HepG2 (cell line): Measurements from ENCODE around the gene NES. TPM values are rescaled to one million over a fixed set of nuclear protein-coding genes. Genes with fewer than 3 reads are reported as not detected.
A peak's percentile ranks its signal among the peaks of the same experiment; 100 is the strongest.

ENCODE experiments used
- ATAC-seq: fragments of 200-7000 bp; cut with Tn5 transposase; 3 replicates; pipeline ENCODE4 v1.9.1; 2020; ENCODE audit warnings: mild to moderate bottlenecking, moderate library complexity
- BruUV-seq: library from RNA; stranded (reverse); fragments of 400-500 nt; replicated peaks from 2 replicates; lab custom pipeline; 2021; lab: Mats Ljungman, UMichigan
- CTCF ChIA-PET: fragments of 300-600 bp; formaldehyde crosslinking; extraction: SDS; loops from one replicate; lab custom pipeline; 2021; ENCODE audit warnings: low total read pairs, inconsistent platforms, low intra/inter-chr PET ratio; lab: Yijun Ruan, JAX
- POLR2A ChIA-PET: fragments of 350-600 bp; sonication (Branson Sonifier 250); formaldehyde crosslinking; loops from one replicate; lab custom pipeline; 2020; ENCODE audit warnings: antibody characterized with exemption, inconsistent platforms; lab: Yijun Ruan, JAX
- DNase-seq: peaks from one replicate; pipeline ENCODE4 v3.0.0-alpha.2; 2015; ENCODE audit warnings: low spot score
- FAIRE-seq: peaks from 3 replicates; lab custom pipeline; 2011; peaks lifted over from hg19 to GRCh38; lab: Jason Lieb, UNC
- H2AFZ ChIP-seq: one replicate; pipeline ENCODE4 v1.6.1; 2011; ENCODE audit warnings: low read length, inconsistent platforms
- H3K27ac ChIP-seq: fragments of 300-600 bp; 3 replicates; pipeline ENCODE4 v1.8.0; 2011; ENCODE audit warnings: mixed run types, mild to moderate bottlenecking, mixed read lengths, low read length, inconsistent platforms; ENCODE audit not compliant: insufficient read depth; ENCODE audit errors: extremely low read length
- H3K27me3 ChIP-seq, 2 experiments: fragments of 200-600 bp in 1 of 2; 2 replicates in 1 of 2; 3 replicates in 1 of 2; pipeline versions ENCODE4 v1.6.0 to v1.8.0; 2011; ENCODE audit warnings: low read length in 2 of 2, mild to moderate bottlenecking in 2 of 2, moderate library complexity in 2 of 2, inconsistent platforms in 1 of 2; ENCODE audit not compliant: insufficient read depth in 2 of 2, control insufficient read depth in 1 of 2
- H3K36me3 ChIP-seq, 2 experiments: fragments of 200-600 bp in 1 of 2; replicated peaks in 1 of 2; 2 replicates in 1 of 2; 3 replicates in 1 of 2; pipeline versions ENCODE4 v1.5.1 to v1.8.0; 2011; ENCODE audit warnings: low read length in 2 of 2, inconsistent platforms in 1 of 2; ENCODE audit not compliant: insufficient read depth in 2 of 2, control insufficient read depth in 1 of 2
- H3K4me1 ChIP-seq: 2 replicates; pipeline ENCODE4 v1.5.1; 2012; ENCODE audit warnings: low read length, inconsistent platforms; ENCODE audit not compliant: insufficient read depth
- H3K4me2 ChIP-seq: 2 replicates; pipeline ENCODE4 v1.6.0; 2011; ENCODE audit warnings: low read depth, low read length, inconsistent platforms
- H3K4me3 ChIP-seq, 3 experiments: fragments of 200-600 bp in 1 of 3; sonication (generic), shearing (Covaris generic) in 1 of 3; replicated peaks in 1 of 3; 2 replicates each; pipeline ENCODE4 v1.5.1; 2011 to 2016; ENCODE audit warnings: low read length in 3 of 3, inconsistent platforms in 2 of 3, low read depth in 2 of 3, mild to moderate bottlenecking in 2 of 3, control low read depth in 1 of 3, mixed read lengths in 1 of 3; ENCODE audit not compliant: insufficient read depth in 1 of 3
- H3K79me2 ChIP-seq: one replicate; pipeline ENCODE4 v1.6.1; 2011; ENCODE audit warnings: low read length, inconsistent platforms; ENCODE audit not compliant: insufficient read depth
- H3K9ac ChIP-seq: 2 replicates; pipeline ENCODE4 v1.6.0; 2011; ENCODE audit warnings: mild to moderate bottlenecking, low read depth, low read length, inconsistent platforms; ENCODE audit not compliant: insufficient read depth
- H3K9me3 ChIP-seq: 2 replicates; pipeline ENCODE4 v1.5.1; 2012; ENCODE audit warnings: mild to moderate bottlenecking, low read length
- H4K20me1 ChIP-seq: 2 replicates; pipeline ENCODE4 v1.6.0; 2011; ENCODE audit warnings: inconsistent platforms, mild to moderate bottlenecking, low read length, moderate library complexity; ENCODE audit not compliant: insufficient read depth
- MED13 ChIP-seq: sonication (generic); formaldehyde crosslinking; IDR thresholded peaks from 2 replicates; pipeline ENCODE4 v1.5.0; 2020; ENCODE audit warnings: missing genetic modification reagents
- NKX3-1 ChIP-seq: sonication (generic); formaldehyde crosslinking; IDR thresholded peaks from 2 replicates; pipeline ENCODE4 v1.5.0; 2020; ENCODE audit warnings: missing genetic modification reagents
- RAD21 ChIP-seq: fragments of 450-650 bp; formaldehyde crosslinking; IDR thresholded peaks from 2 replicates; pipeline ENCODE4 v1.5.0; 2020; ENCODE audit warnings: mild to moderate bottlenecking
- RXRB ChIP-seq: IDR thresholded peaks from 2 replicates; pipeline ENCODE4 v1.6.1; 2016; ENCODE audit warnings: borderline replicate concordance, missing genetic modification reagents, missing compliant biosample characterization
- SAP130 ChIP-seq: IDR thresholded peaks from 2 replicates; pipeline ENCODE4 v1.6.1; 2016; ENCODE audit warnings: low read depth
- TFDP2 ChIP-seq: sonication (generic); formaldehyde crosslinking; IDR thresholded peaks from 2 replicates; pipeline ENCODE4 v1.4.0; 2020; ENCODE audit warnings: missing genetic modification reagents
- ZBTB20 ChIP-seq: sonication (generic); formaldehyde crosslinking; IDR thresholded peaks from 2 replicates; pipeline ENCODE4 v1.8.1; 2023; ENCODE audit warnings: missing genetic modification reagents, low read depth, mild to moderate bottlenecking, borderline replicate concordance
- ZBTB7A ChIP-seq: sonication (generic); formaldehyde crosslinking; IDR thresholded peaks from 2 replicates; pipeline ENCODE4 v1.8.0; 2022; ENCODE audit warnings: mild to moderate bottlenecking, missing genetic modification reagents
- ZEB1 ChIP-seq: IDR thresholded peaks from 2 replicates; pipeline ENCODE4 v1.6.1; 2012; ENCODE audit warnings: mild to moderate bottlenecking, low read depth, inconsistent platforms; ENCODE audit not compliant: insufficient replicate concordance
- ZNF124 ChIP-seq: sonication (generic); formaldehyde crosslinking; IDR thresholded peaks from 2 replicates; pipeline ENCODE4 v1.4.0; 2020; ENCODE audit warnings: missing genetic modification reagents
- ZNF550 ChIP-seq: sonication (generic); formaldehyde crosslinking; IDR thresholded peaks from 2 replicates; pipeline ENCODE4 v1.4.0; 2020; ENCODE audit warnings: mild to moderate bottlenecking, missing genetic modification reagents, borderline replicate concordance
- ZNF580 ChIP-seq: IDR thresholded peaks from 2 replicates; pipeline ENCODE4 v1.6.1; 2016; ENCODE audit warnings: low read depth, borderline replicate concordance
- ZNF652 ChIP-seq: IDR thresholded peaks from 2 replicates; pipeline ENCODE4 v1.6.1; 2016; ENCODE audit warnings: low read depth, borderline replicate concordance
- ZNF7 ChIP-seq: IDR thresholded peaks from 2 replicates; pipeline ENCODE4 v1.6.1; 2016; ENCODE audit warnings: missing biosample characterization, missing genetic modification reagents
- ZNF746 ChIP-seq: sonication (generic); formaldehyde crosslinking; IDR thresholded peaks from 2 replicates; pipeline ENCODE4 v1.8.0; 2022; ENCODE audit warnings: mild to moderate bottlenecking, missing genetic modification reagents
- ZNF790 ChIP-seq: sonication (generic); formaldehyde crosslinking; IDR thresholded peaks from 2 replicates; pipeline ENCODE4 v1.8.0; 2022; ENCODE audit warnings: missing genetic modification reagents, mild to moderate bottlenecking, borderline replicate concordance
- ZZZ3 ChIP-seq: sonication (generic); formaldehyde crosslinking; IDR thresholded peaks from 2 replicates; pipeline ENCODE4 v1.4.0; 2020; ENCODE audit warnings: missing genetic modification reagents, mild to moderate bottlenecking, borderline replicate concordance
- WGBS: methylation state at CpG from one replicate; pipeline ENCODE4 v1.1.6; 2017; ENCODE audit warnings: low lambda C conversion rate; 5-methylcytosine and 5-hydroxymethylcytosine counted together
- in situ Hi-C: cut with HindIII; loops from 2 replicates; pipeline ENCODE4 v1.10.0; 2017; ENCODE audit warnings: low pct_unique_long_range_greater_than_20kb; ENCODE audit not compliant: extremely low pct_ligation_motif_present
- intact Hi-C: fragments of 100-400 bp; cut with micrococcal nuclease; formaldehyde crosslinking; loops from one replicate; pipeline ENCODE4 v1.10.0; 2022; ENCODE audit not compliant: unreplicated experiment
- polyA plus RNA-seq, 8 experiments: library from polyadenylated mRNA; depleted of rRNA in 3 of 8; stranded (reverse) in 7 of 8; unstranded in 1 of 8; fragments of >200 nt; fragmentation: Illumina TruSeq in 4 of 8; extraction: Trizol in 4 of 8; gene quantifications; 2 replicates each; pipeline versions ENCODE4 v1.2.1 to v1.2.3, GENCODE V29; 2011 to 2016; ENCODE audit warnings: low read depth in 4 of 8, missing spikeins in 1 of 8, mixed read lengths in 1 of 8; ENCODE audit not compliant: insufficient read depth in 1 of 8
- total RNA-seq, 5 experiments: library from RNA; depleted of rRNA; stranded (reverse); fragments of >200 nt; fragmentation: Illumina TruSeq; extraction: Trizol; gene quantifications; 2 replicates each; pipeline ENCODE4 v1.2.3, GENCODE V29; 2016; ENCODE audit warnings: low read depth in 1 of 5
- TF ChIP-seq, protein P1 (sequence below): sonication (generic); formaldehyde crosslinking; IDR thresholded peaks from 2 replicates; pipeline ENCODE4 v1.5.0; 2020; ENCODE audit warnings: missing genetic modification reagents

Gene NES
- total and polyA plus RNA-seq, 2 of the 13 experiments (the other 11 are each of a cell fraction or from before 2014, with no cell fraction given) = 1.7 to 16.6 TPM

DNA sequence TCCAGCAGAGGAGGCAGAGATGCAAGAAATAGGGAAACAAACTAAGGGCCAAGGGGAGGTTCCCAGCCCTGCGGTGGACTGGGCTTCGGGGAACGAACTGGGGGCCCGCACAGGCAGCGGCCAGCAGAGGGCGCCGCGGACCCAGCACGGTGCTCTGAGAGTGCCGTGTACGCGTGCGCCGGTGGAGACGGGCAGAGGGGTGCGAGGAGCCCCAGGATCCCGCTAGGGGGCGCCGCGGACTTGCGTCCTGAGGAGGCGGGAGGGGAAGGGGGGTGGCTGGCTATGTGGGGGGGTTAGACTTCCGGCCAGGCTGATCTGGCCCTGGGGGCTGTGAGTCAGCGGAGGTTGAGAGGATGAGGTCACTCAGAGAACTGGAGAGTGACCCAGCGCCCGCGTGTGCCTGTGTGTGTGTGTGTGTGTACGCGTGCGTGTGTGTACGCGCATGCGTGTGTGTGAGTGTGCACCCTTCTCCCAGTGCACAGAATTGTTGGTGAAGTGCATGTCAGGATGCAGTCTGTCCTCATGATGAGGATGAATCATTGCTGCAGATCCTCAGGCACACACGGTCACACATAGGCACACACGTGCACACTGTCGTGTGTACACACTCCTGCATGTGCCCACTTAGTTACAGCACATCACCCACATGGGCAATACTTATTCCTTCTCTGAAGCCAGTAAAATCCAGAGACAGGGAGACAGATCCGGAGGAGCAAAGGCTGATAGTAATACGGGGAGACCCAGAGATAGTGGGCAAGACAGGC is 17.0 kb downstream of the NES start (continued):
- TF ChIP-seq ZBTB20 (CRISPR knock-in tag) (peak; percentile 83), ZNF7 (CRISPR knock-in tag) (no peak), ZNF746 (CRISPR knock-in tag) (peak; percentile 84), RXRB (CRISPR knock-in tag) (peak; percentile 66; the same call in 1 of the 2 replicates), TFDP2 (peak; percentile 67; the same call in 1 of the 2 replicates), SAP130 (CRISPR knock-in tag) (peak; percentile 94)

GRCh38 chr1:156659661-156659987 is 17.6 kb downstream of the NES start:
- CTCF ChIA-PET = interaction anchor here (1.3 to 6.4 kb wide), 5 partner anchors 14 to 66 kb away, joined by 4 to 166 read pairs (median 9); partner anchors contain the start of gene NES
- Histone ChIP-seq H3K4me2 (peak overlapping the region; percentile 96), H3K9me3 (no peaks in the 10 kb centered on the region), H3K9ac (peak overlapping the region; percentile 72), H3K4me3 (peak overlapping the region; percentile 31 to 72 (median 46); a peak in 5 of 6 replicates), H3K36me3 (peaks cover 1 to 5% of the 10 kb centered on the region in 2 experiments; a peak in 1 of 5 replicates), H3K27ac (no peak overlapping the region), H3K27me3 (no peaks in the 10 kb centered on the region; a peak in 1 of 5 replicates), H3K79me2 (peaks cover 20% of the 10 kb centered on the region), H3K4me1 (peaks cover 77% of the 10 kb centered on the region), H2AFZ (no peak overlapping the region), H4K20me1 (peaks cover 52% of the 10 kb centered on the region)
- intact Hi-C loops = no loop called here
- POLR2A ChIA-PET = interaction anchor here (1.0 to 11.4 kb wide), 4 partner anchors 15 to 107 kb away, joined by 3 to 189 read pairs (median 4); partner anchors contain the start of genes HDGF, NES and PRCC
- BruUV-seq = no TSS peak
- FAIRE-seq (no peak), DNase-seq (no peak), ATAC-seq (no peak)
- in situ Hi-C loops = no loop called here
- WGBS = 47% methylated on average over 5 of the region's 6 CpGs
- TF ChIP-seq NKX3-1 (CRISPR knock-in tag) = 0 out of 2 replicates have a peak, but pooled peaks have one; percentile 4
- 0 out of 2 replicates have a peak, but pooled peaks have one; percentile 2 for TF ChIP-seq ZZZ3 (CRISPR knock-in tag)
- TF ChIP-seq ZNF124 = no peak
- TF ChIP-seq ZNF790 (CRISPR knock-in tag) = 0 out of 2 replicates have a peak, but pooled peaks have one; percentile 4
- no peak for TF ChIP-seq RAD21 (CRISPR knock-in tag)
- TF ChIP-seq ZNF580 (CRISPR knock-in tag) = no peak
- no peak for TF ChIP-seq ZNF652 (CRISPR knock-in tag)
- 0 out of 2 replicates have a peak, but pooled peaks have one; percentile 24 for TF ChIP-seq ZNF550 (CRISPR knock-in tag)
- TF ChIP-seq ZBTB7A (CRISPR knock-in tag) = peak; percentile 13; the same call in 1 of the 2 replicates
- TF ChIP-seq, protein P1, sequence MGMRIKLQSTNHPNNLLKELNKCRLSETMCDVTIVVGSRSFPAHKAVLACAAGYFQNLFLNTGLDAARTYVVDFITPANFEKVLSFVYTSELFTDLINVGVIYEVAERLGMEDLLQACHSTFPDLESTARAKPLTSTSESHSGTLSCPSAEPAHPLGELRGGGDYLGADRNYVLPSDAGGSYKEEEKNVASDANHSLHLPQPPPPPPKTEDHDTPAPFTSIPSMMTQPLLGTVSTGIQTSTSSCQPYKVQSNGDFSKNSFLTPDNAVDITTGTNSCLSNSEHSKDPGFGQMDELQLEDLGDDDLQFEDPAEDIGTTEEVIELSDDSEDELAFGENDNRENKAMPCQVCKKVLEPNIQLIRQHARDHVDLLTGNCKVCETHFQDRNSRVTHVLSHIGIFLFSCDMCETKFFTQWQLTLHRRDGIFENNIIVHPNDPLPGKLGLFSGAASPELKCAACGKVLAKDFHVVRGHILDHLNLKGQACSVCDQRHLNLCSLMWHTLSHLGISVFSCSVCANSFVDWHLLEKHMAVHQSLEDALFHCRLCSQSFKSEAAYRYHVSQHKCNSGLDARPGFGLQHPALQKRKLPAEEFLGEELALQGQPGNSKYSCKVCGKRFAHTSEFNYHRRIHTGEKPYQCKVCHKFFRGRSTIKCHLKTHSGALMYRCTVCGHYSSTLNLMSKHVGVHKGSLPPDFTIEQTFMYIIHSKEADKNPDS = 0 out of 2 replicates have a peak, but pooled peaks have one; percentile 37
- no peak for TF ChIP-seq MED13
- TF ChIP-seq ZEB1 = peak; percentile 5
